GM10266 (cell line): ENCODE data around the gene GPR152.
A peak's percentile ranks its signal among the peaks of the same experiment; 100 is the strongest.

ENCODE experiments used
- DNase-seq: peaks from one replicate; pipeline ENCODE4 v3.0.0; 2012; ENCODE audit errors: extremely low spot score
- TF ChIP-seq, protein P1 (sequence below): IDR thresholded peaks from 2 replicates; pipeline ENCODE4 v1.5.1; 2012; ENCODE audit warnings: mild to moderate bottlenecking, low read depth; ENCODE audit not compliant: control insufficient read depth, insufficient read depth; ENCODE audit errors: missing control alignments

Gene GPR152

DNA sequence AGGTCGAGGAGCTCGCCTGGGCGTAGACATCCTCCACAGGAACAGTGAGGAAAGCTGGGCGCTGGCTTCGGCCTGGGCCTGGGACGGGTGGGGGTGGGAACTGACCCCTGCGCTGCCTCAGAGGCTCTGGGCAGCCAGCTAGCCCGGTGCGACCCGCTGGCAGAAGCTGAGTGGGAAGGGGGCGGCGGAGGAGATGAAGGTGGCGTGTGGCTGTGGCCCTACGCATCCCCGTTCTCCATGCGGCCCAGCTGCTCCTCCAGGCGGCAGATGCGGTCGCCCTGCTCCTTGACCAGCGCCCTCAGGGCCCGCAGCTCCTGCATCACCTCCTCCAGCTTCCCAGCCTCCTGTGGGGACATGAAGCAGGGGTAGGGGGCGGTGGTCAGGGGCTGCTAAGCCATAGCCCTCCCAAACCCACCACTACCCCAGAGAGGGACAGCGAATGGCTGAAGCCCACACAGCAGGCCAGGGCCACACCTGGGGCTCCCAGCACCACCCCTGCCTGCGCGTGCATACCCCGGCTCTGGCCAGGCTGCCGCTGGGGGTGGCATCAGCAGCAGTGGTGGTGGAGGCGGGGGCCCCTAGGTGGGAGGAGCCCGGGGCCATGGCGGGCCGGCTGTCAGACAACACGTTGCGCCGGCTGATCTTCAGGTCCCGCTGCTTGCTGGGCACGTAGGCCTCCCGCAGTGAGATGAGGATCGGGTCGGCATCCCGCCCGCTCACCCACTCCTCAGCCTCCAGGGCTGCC lies 14.2 kb downstream of the GPR152 start:
- TF ChIP-seq, protein P1, sequence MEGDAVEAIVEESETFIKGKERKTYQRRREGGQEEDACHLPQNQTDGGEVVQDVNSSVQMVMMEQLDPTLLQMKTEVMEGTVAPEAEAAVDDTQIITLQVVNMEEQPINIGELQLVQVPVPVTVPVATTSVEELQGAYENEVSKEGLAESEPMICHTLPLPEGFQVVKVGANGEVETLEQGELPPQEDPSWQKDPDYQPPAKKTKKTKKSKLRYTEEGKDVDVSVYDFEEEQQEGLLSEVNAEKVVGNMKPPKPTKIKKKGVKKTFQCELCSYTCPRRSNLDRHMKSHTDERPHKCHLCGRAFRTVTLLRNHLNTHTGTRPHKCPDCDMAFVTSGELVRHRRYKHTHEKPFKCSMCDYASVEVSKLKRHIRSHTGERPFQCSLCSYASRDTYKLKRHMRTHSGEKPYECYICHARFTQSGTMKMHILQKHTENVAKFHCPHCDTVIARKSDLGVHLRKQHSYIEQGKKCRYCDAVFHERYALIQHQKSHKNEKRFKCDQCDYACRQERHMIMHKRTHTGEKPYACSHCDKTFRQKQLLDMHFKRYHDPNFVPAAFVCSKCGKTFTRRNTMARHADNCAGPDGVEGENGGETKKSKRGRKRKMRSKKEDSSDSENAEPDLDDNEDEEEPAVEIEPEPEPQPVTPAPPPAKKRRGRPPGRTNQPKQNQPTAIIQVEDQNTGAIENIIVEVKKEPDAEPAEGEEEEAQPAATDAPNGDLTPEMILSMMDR = no peak
- no peak for DNase-seq

DNA sequence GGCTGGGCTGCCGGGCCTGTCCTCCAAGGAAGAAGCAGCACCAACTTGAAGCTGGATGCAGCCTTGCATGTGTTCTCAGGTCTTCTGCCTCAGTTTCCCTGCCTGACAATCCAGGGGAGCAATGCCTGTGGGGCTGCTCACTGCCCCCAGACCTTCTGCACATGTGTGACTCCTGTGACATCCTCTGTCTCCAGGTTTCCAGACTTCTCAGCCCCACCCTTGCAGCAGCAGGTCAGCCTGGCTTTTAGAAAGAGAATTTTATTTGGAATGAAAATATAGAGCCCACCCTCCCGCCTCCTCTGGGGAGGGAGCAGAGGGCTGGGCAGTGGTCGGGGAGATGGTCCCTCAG lies 14.7 kb downstream of the GPR152 start:
- TF ChIP-seq, protein P1 = no peak
- DNase-seq = no peak

DNA sequence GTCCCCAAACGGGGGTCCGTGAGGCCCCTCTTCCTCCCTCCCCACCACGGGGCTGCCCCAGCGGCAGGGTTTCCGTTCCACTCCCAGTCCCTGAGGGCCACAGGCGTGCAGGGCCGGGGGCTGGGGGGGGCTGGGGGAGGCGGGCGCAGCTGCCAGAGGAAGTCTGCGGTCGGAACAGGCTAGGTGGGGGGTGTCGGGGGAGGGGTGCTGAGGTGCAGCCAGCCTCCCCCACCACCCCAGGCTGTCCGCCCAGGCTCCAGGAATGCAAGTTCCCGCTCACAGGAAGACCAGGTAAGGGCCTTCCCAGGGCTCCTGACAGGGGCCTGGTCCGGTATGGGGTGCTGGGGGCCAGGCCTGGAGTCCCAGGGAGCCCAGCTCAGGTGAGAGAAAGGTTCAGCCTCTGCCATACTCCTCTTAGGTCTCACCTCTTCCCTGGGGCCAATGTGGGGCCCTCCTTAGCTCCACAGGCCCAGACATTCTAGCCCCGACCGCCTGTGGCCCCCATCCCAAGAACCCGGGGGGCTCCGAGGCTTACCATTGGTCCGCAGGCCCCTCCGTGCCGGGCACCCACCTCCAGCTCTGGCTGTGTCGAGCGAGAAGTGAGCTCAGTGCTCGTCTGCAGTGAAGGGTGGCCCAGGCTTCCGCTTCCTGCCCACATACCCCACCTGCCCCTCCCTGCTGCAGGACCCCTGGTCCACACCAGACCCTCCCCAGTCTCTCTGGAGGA lies 15.3 kb downstream of the GPR152 start, which contains the start of gene PTPRCAP:
Gene PTPRCAP, minus strand, starts transcription at position 601 of the 727 bp plus-strand sequence. Its CDS starts 63 bp downstream, at position 538.
- TF ChIP-seq, protein P1 = no peak
- DNase-seq = peak; percentile 82

DNA sequence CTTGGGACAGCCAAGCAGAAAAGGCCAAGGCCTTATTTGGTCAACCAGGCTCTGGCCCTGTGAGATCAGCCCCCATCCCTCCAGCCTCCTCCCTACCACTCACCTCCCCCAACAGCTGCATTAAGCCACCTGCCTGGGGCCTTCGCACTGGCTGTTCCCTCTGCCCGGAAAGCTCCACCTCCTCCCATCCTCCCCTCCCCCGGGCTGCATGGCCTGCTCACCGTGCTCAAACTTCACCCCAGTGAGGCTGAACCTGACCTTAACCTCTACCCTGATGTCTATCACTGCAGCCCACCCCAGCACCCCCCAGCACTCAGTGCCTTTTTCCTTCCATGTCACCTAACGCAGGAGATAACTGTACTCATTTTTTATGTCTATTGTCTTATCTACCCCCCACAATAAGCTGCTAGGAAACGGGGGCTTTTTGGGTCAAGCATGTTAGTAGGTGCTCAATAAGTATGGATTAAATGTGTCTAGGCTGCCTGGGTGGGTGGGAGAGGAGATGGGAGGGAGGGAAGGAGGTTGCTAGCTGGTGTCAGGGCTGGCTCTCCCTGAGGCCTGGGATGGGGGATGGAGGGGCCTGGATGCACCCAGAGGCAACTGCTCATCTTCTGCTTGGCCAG lies 16.0 kb downstream of the GPR152 start:
- DNase-seq = peak; percentile 93
- TF ChIP-seq, protein P1 = no peak

DNA sequence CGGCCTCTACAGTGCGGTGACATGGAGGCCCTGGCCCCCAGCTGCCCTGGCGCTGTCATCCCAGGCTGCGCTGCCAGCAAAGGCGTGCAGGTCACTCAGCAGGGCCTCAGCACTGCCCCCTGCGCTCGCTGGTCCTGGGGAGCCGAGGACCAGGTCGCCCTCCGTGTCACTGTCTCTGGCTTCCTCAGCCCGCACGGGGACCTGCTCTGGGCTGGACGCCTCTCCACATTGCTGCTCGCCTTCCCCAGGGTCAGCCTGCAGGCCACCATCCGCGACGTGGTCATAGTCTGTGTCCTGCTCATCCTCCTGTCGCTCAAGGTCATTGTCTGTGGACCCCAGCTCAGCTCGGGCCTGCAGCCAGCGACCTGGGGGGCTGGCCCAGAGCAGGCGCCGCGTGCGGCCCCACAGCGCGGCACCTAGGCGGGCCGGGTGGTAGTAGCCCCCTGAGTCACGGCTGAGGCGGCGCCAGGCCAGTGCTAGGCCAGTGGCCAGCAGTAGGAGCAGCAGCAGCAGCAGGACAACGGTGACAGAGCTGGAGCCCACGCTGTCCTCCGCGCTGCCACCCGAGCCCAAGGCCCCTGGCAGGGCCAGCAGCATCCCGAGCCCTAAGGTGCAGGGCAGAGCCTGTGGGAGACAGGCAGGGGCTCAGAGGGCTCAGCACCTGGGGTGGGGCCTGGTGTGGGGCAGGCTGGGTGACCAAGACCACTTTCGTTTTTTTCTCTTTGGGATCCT lies 16.6 kb downstream of the GPR152 start:
- TF ChIP-seq, protein P1 = no peak
- DNase-seq = no peak

DNA sequence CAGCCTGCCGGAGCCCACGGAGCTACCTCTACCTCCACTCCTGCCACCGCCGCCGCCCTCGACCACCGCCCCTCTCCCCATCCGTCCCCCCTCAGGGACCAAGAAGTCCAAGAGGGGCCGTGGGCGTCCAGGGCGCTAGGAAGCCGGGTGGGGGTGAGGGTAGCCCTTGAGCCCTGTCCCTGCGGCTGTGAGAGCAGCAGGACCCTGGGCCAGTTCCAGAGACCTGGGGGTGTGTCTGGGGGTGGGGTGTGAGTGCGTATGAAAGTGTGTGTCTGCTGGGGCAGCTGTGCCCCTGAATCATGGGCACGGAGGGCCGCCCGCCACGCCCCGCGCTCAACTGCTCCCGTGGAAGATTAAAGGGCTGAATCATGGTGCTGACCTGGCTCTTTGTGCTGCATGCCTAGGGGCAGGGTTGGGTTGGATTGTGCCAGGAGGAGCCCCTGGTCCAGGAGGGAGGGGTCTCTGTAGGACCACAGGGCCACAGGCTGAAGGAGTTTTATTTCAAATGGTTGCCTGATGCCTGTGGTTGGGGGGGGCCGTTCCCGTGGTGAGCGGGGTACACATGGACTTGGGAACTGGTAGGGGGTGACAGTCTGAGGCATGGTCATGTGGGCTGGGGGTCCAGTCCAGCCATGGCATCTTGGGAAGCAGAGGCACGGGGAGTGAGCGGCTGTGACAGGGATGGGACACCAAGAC lies 17.4 kb downstream of the GPR152 start:
- DNase-seq = no peak
- TF ChIP-seq, protein P1 = no peak
